ENCODE measurements around the gene FAF1.

The FAF1 gene

GRCh38 chr1:50611675-50612074 is 348.4 kb downstream of the FAF1 start:
- DNase-seq, result peak in 1 of 5 donors; percentile 35

GRCh38 chr1:50610563-50610962 is 349.5 kb downstream of the FAF1 start:
- no peak for DNase-seq

- no peak for DNase-seq
Measured at GRCh38 chr1:50609508-50609907, 350.6 kb downstream of the FAF1 start.

GRCh38 chr1:50605186-50605875 is 354.7 kb downstream of the FAF1 start:
- DNase-seq, result peak in 1 of 5 donors; percentile 12

GRCh38 chr1:50604580-50604979 is 355.5 kb downstream of the FAF1 start:
- DNase-seq, result no peak

- DNase-seq, result no peak
Measured at GRCh38 chr1:50603274-50604271, 356.5 kb downstream of the FAF1 start.

- DNase-seq, result no peak
Measured at GRCh38 chr1:50599546-50599945, 360.5 kb downstream of the FAF1 start.

GRCh38 chr1:50595874-50596273 is 364.2 kb downstream of the FAF1 start:
- no peak for DNase-seq

GRCh38 chr1:50593515-50593914 is 366.6 kb downstream of the FAF1 start:
- DNase-seq, result no peak

GRCh38 chr1:50591598-50591997 is 368.5 kb downstream of the FAF1 start:
- no peak for DNase-seq

GRCh38 chr1:50582346-50582745 is 377.7 kb downstream of the FAF1 start:
- no peak for DNase-seq

- DNase-seq, result no peak
Measured at GRCh38 chr1:50570066-50570468, 390.0 kb downstream of the FAF1 start.

- no peak for DNase-seq
Measured at GRCh38 chr1:50568782-50569181, 391.3 kb downstream of the FAF1 start.

GRCh38 chr1:50566405-50566804 is 393.7 kb downstream of the FAF1 start:
- DNase-seq, result no peak

- no peak for DNase-seq
Measured at GRCh38 chr1:50564417-50564816, 395.6 kb downstream of the FAF1 start.

- DNase-seq, result no peak
Measured at GRCh38 chr1:50562106-50562505, 398.0 kb downstream of the FAF1 start.

- no peak for DNase-seq
Measured at GRCh38 chr1:50559421-50559820, 400.6 kb downstream of the FAF1 start.

GRCh38 chr1:50553921-50554320 is 406.1 kb downstream of the FAF1 start:
- no peak for DNase-seq

- DNase-seq, result no peak
Measured at GRCh38 chr1:50548243-50548642, 411.8 kb downstream of the FAF1 start.

- no peak for DNase-seq
Measured at GRCh38 chr1:50542362-50542761, 417.7 kb downstream of the FAF1 start.

GRCh38 chr1:50538476-50538875 is 421.6 kb downstream of the FAF1 start:
- no peak for DNase-seq

GRCh38 chr1:50531601-50532000 is 428.5 kb downstream of the FAF1 start:
- no peak for DNase-seq

GRCh38 chr1:50531027-50531426 is 429.0 kb downstream of the FAF1 start:
- no peak for DNase-seq

GRCh38 chr1:50529510-50529909 is 430.6 kb downstream of the FAF1 start:
- no peak for DNase-seq
